Transverse colon (tissue), 4 donors: ENCODE results near the gene GPR45.

Experiments
- CTCF ChIP-seq, 5 experiments: fragments of 200-600 bp in 3 of 5; fragments of 450-650 bp in 2 of 5; sonication (generic) in 3 of 5; IDR thresholded peaks; 1 replicate in 2 of 5; 2 replicates in 3 of 5; pipeline ENCODE4 v1.5.1; 2016 to 2017; ENCODE audit warnings: antibody characterized with exemption in 5 of 5, inconsistent platforms in 3 of 5, mild to moderate bottlenecking in 2 of 5, moderate library complexity in 1 of 5
- POLR2A ChIP-seq: fragments of 450-650 bp; IDR thresholded peaks from one replicate; pipeline ENCODE4 v1.6.1; 2016; ENCODE audit warnings: antibody characterized with exemption, mild to moderate bottlenecking, moderate library complexity
- POLR2AphosphoS5 ChIP-seq, 3 donors: sonication (generic); formaldehyde crosslinking; IDR thresholded peaks; one replicate each; pipeline ENCODE4 v1.6.1; 2016; ENCODE audit warnings: antibody characterized with exemption in 3 of 3

- TF ChIP-seq CTCF (IDR thresholded peaks at IDR 0.05), result no peak
- TF ChIP-seq POLR2A, result no peak
- no peak for TF ChIP-seq POLR2AphosphoS5 (IDR thresholded peaks at IDR 0.05)
Measured at GRCh38 chr2:105256431-105257047, 15.0 kb downstream of the GPR45 start.
